ENCODE results near the gene MRC2. TPM values are rescaled to one million over a fixed set of nuclear protein-coding genes. Genes with fewer than 3 reads are reported as not detected.
A peak's percentile ranks its signal among the peaks of the same experiment; 100 is the strongest.

MRC2 gene
- total and polyA plus RNA-seq, 2 of the 13 experiments (the other 11 are each of a cell fraction or from before 2014, with no cell fraction given): not detected

GRCh38 chr17:62619417-62620155 lies 7.9 kb upstream of the MRC2 start:
- no peak overlapping the region for H3K4me3 ChIP-seq (replicated peaks in 1 of 3; ENCODE audit: insufficient read depth in 1 of 3, low read depth in 2 of 3, low read length in 3 of 3)
- in situ Hi-C loops (cut with HindIII; ENCODE audit: extremely low pct_ligation_motif_present, low pct_unique_long_range_greater_than_20kb): no loop called here
- DNase-seq (ENCODE audit: low spot score) (no peak), ATAC-seq (no peak), FAIRE-seq (no peak)
- H3K4me2 ChIP-seq (ENCODE audit: low read depth, low read length): no peak overlapping the region
- no peak overlapping the region for H3K9ac ChIP-seq (ENCODE audit: insufficient read depth, low read depth, low read length)
- WGBS (ENCODE audit: low lambda C conversion rate): 88% methylated on average over 10 of the region's 10 CpGs
- H3K9me3 ChIP-seq (ENCODE audit: low read length): no peaks in the 10 kb centered on the region
- peaks cover 3 to 5% of the 10 kb centered on the region in 2 experiments; a peak in 3 of 5 replicates for H3K36me3 ChIP-seq (replicated peaks in 1 of 2; ENCODE audit: control insufficient read depth in 1 of 2, insufficient read depth in 2 of 2, low read length in 2 of 2)
- POLR2A ChIA-PET: no interaction called here
- H3K27ac ChIP-seq (ENCODE audit: extremely low read length, insufficient read depth, low read length): no peak overlapping the region
- H3K4me1 ChIP-seq (ENCODE audit: insufficient read depth, low read length): peaks cover 36% of the 10 kb centered on the region
- BruUV-seq (replicated peaks): no TSS peak
- TF ChIP-seq ZBTB33 (CRISPR knock-in tag; IDR thresholded peaks at IDR 0.05) (peak; percentile 18; the same call in 1 of the 2 replicates), IRF9 (CRISPR knock-in tag; IDR thresholded peaks at IDR 0.05; ENCODE audit: borderline replicate concordance) (peak; percentile 51; the same call in 1 of the 2 replicates), ZBTB38 (CRISPR knock-in tag; IDR thresholded peaks at IDR 0.05) (peak; percentile 53; the same call in 1 of the 2 replicates), ZNF597 (CRISPR knock-in tag; IDR thresholded peaks at IDR 0.05) (no peak), ZNF142 (CRISPR knock-in tag; IDR thresholded peaks at IDR 0.05) (no peak), AKAP8 (CRISPR knock-in tag; IDR thresholded peaks at IDR 0.05) (0 out of 2 replicates have a peak, but pooled peaks have one; percentile 16), SSRP1 (CRISPR knock-in tag; IDR thresholded peaks at IDR 0.05) (no peak)
- H2AFZ ChIP-seq (ENCODE audit: low read length): no peak overlapping the region
- CTCF ChIA-PET (ENCODE audit: low intra/inter-chr PET ratio, low total read pairs): no interaction called here
- intact Hi-C loops (cut with micrococcal nuclease; ENCODE audit: unreplicated experiment): no loop called here
- no peaks in the 10 kb centered on the region for H3K79me2 ChIP-seq (ENCODE audit: insufficient read depth, low read length)
- no peaks in the 10 kb centered on the region for H3K27me3 ChIP-seq (ENCODE audit: control insufficient read depth in 1 of 2, insufficient read depth in 2 of 2, low read length in 2 of 2)
- no peaks in the 10 kb centered on the region; the same call in 1 of the 2 replicates for H4K20me1 ChIP-seq (ENCODE audit: insufficient read depth, low read length)

All from HepG2 (cell line).